ENCODE results near the gene PTGES2.

DNA sequence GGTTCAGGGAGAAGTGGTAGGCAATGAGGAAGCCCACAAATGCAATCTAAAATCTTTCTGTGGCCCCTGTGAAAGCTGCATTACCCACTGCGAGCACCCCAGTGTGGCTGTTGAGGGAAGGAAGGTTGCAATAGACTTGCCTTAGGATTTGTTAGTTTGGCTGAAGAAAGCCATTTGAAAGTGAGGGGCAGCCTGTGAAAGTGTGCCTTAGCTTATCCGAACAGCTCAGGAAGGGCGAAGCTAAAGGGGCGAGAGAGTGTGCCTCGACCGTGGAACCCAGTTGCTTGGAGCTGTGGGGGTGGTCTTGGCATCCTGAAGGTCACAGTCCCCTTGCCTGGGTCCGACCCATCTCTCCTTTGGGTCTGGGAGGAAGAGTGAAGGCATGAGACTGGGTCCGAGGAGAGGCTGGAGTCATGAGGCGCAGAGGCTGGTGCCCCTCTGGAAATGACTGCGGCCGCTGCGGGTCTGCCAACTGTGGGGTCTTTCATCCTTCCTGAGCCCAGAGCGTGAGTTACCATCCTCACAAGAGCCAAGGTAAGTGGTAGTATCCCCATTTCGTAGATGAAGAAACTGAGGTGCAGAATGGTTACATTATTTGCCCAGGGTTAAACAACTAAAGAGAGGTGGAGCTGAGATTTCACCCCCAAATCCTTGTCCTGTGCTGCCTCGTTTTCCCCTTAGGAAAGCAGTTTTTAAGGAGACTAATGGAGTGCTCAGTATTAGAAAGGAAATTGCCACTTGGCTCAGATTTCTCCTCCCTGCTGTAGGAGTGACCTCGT lies 35.1 kb downstream of the PTGES2 start:
- TF ChIP-seq, protein P1, sequence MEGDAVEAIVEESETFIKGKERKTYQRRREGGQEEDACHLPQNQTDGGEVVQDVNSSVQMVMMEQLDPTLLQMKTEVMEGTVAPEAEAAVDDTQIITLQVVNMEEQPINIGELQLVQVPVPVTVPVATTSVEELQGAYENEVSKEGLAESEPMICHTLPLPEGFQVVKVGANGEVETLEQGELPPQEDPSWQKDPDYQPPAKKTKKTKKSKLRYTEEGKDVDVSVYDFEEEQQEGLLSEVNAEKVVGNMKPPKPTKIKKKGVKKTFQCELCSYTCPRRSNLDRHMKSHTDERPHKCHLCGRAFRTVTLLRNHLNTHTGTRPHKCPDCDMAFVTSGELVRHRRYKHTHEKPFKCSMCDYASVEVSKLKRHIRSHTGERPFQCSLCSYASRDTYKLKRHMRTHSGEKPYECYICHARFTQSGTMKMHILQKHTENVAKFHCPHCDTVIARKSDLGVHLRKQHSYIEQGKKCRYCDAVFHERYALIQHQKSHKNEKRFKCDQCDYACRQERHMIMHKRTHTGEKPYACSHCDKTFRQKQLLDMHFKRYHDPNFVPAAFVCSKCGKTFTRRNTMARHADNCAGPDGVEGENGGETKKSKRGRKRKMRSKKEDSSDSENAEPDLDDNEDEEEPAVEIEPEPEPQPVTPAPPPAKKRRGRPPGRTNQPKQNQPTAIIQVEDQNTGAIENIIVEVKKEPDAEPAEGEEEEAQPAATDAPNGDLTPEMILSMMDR (IDR thresholded peaks at IDR 0.05): no peak
- no peak for TF ChIP-seq POLR2A (IDR thresholded peaks at IDR 0.05)
